GM18861 (cell line): Measurements from ENCODE around the gene PDE4D.

Experiments
- ATAC-seq: cut with Tn5 transposase; IDR thresholded peaks from one replicate; pipeline ENCODE4 v1.9.1; 2021; ENCODE audit not compliant: unreplicated experiment

The PDE4D gene

GRCh38 chr5:59661954-59662615 lies 231.4 kb downstream of the PDE4D start:
- ATAC-seq, result peak; percentile 38

- no peak for ATAC-seq
Observed at GRCh38 chr5:59661311-59661710, 232.2 kb downstream of the PDE4D start.

GRCh38 chr5:59660737-59661136 lies 232.8 kb downstream of the PDE4D start:
- ATAC-seq, result peak; percentile 53

GRCh38 chr5:59656351-59657254 lies 236.9 kb downstream of the PDE4D start:
- ATAC-seq, result no peak

GRCh38 chr5:59655693-59656309 lies 237.7 kb downstream of the PDE4D start:
- ATAC-seq, result no peak

GRCh38 chr5:59654691-59655090 lies 238.8 kb downstream of the PDE4D start:
- ATAC-seq, result no peak

GRCh38 chr5:59652449-59652848 lies 241.1 kb downstream of the PDE4D start:
- ATAC-seq, result no peak

GRCh38 chr5:59648949-59649921 lies 244.3 kb downstream of the PDE4D start:
- ATAC-seq, result no peak

GRCh38 chr5:59648038-59648831 lies 245.3 kb downstream of the PDE4D start:
- no peak for ATAC-seq

GRCh38 chr5:59645380-59645779 lies 248.1 kb downstream of the PDE4D start:
- no peak for ATAC-seq

GRCh38 chr5:59640411-59640810 lies 253.1 kb downstream of the PDE4D start:
- no peak for ATAC-seq

- no peak for ATAC-seq
Observed at GRCh38 chr5:59637884-59638580, 255.5 kb downstream of the PDE4D start.

- no peak for ATAC-seq
Observed at GRCh38 chr5:59629561-59629960, 264.0 kb downstream of the PDE4D start.

GRCh38 chr5:59628062-59628828 lies 265.3 kb downstream of the PDE4D start:
- no peak for ATAC-seq

GRCh38 chr5:59624898-59625297 lies 268.6 kb downstream of the PDE4D start:
- no peak for ATAC-seq

GRCh38 chr5:59622848-59623247 lies 270.7 kb downstream of the PDE4D start:
- ATAC-seq, result no peak

- no peak for ATAC-seq
Observed at GRCh38 chr5:59621477-59621876, 272.0 kb downstream of the PDE4D start.

GRCh38 chr5:59620535-59621212 lies 272.9 kb downstream of the PDE4D start:
- ATAC-seq, result no peak
